Measurements from ENCODE around the gene PRPF4.

Gene PRPF4

DNA sequence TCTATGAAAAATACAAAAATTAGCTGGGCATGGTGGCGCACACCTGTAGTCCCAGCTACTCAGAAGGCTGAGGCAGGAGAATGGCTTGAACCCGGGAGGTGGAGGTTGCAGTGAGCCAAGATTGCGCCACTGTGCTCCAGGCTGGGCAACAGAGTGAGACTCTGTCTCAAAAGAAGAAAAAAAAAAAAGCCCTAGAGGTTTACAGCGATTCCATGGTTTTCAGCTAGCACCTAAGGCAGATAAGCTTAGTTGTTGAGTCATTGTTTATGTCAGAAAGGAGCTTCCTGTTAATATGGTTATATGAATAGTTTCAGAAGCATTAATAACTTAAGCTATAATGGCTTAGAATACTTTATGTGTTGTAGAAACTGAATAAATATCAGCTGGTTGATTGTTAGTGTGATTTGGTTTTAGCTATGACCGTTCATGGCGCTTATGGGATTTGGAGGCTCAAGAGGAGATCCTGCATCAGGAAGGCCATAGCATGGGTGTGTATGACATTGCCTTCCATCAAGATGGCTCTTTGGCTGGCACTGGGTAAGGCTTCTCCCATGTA lies 14.7 kb downstream of the PRPF4 start:
- no peak for TF ChIP-seq POLR2AphosphoS5 (IDR thresholded peaks at IDR 0.05; ENCODE audit: low read depth, low read length)
- TF ChIP-seq, protein P1, sequence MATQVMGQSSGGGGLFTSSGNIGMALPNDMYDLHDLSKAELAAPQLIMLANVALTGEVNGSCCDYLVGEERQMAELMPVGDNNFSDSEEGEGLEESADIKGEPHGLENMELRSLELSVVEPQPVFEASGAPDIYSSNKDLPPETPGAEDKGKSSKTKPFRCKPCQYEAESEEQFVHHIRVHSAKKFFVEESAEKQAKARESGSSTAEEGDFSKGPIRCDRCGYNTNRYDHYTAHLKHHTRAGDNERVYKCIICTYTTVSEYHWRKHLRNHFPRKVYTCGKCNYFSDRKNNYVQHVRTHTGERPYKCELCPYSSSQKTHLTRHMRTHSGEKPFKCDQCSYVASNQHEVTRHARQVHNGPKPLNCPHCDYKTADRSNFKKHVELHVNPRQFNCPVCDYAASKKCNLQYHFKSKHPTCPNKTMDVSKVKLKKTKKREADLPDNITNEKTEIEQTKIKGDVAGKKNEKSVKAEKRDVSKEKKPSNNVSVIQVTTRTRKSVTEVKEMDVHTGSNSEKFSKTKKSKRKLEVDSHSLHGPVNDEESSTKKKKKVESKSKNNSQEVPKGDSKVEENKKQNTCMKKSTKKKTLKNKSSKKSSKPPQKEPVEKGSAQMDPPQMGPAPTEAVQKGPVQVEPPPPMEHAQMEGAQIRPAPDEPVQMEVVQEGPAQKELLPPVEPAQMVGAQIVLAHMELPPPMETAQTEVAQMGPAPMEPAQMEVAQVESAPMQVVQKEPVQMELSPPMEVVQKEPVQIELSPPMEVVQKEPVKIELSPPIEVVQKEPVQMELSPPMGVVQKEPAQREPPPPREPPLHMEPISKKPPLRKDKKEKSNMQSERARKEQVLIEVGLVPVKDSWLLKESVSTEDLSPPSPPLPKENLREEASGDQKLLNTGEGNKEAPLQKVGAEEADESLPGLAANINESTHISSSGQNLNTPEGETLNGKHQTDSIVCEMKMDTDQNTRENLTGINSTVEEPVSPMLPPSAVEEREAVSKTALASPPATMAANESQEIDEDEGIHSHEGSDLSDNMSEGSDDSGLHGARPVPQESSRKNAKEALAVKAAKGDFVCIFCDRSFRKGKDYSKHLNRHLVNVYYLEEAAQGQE (IDR thresholded peaks at IDR 0.05; ENCODE audit: insufficient read depth in 1 of 2, low read depth in 2 of 2, low read length in 2 of 2): no peak

DNA sequence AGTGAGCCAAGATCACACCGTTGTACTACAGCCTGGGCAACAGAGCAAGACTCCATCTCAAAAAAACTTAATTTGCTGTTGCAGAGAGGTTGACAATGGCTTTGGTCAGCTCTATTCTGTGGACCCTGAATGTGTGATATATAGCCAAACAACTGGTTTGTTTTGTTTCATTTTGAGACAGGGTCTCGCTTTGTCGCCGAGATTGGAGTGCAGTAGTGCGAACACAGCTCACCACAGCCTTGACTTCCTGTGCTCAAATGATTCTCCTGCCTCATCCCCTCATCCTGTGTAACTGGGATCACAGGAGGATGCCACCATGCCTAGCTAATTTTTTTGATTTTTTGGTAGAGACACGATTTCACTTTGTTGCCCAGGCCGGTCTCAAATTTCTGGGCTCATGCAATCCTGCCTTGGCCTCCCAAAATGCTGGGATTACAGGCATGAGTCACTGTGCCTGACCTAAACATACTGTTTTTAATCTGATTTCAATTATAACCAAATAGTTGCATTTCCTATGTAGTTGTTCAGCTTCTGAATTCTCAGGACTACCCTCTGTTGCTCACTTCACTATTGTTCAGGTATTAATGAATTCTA lies 17.9 kb downstream of the PRPF4 start:
- TF ChIP-seq FOXP2 (optimal IDR thresholded peaks at IDR 0.05; ENCODE audit: borderline replicate concordance, extremely low read depth, extremely low read length, insufficient read depth): no peak
- TF ChIP-seq POLR2AphosphoS5 (IDR thresholded peaks at IDR 0.05; ENCODE audit: low read depth, low read length): no peak
- TF ChIP-seq SIN3A (IDR thresholded peaks at IDR 0.05; ENCODE audit: borderline replicate concordance, insufficient read depth, low read length): no peak
- no peak for TF ChIP-seq TAF1 (IDR thresholded peaks at IDR 0.05; ENCODE audit: borderline replicate concordance, insufficient read depth, low read length)
- TF ChIP-seq, protein P1 (IDR thresholded peaks at IDR 0.05; ENCODE audit: insufficient read depth in 1 of 2, low read depth in 2 of 2, low read length in 2 of 2): no peak

DNA sequence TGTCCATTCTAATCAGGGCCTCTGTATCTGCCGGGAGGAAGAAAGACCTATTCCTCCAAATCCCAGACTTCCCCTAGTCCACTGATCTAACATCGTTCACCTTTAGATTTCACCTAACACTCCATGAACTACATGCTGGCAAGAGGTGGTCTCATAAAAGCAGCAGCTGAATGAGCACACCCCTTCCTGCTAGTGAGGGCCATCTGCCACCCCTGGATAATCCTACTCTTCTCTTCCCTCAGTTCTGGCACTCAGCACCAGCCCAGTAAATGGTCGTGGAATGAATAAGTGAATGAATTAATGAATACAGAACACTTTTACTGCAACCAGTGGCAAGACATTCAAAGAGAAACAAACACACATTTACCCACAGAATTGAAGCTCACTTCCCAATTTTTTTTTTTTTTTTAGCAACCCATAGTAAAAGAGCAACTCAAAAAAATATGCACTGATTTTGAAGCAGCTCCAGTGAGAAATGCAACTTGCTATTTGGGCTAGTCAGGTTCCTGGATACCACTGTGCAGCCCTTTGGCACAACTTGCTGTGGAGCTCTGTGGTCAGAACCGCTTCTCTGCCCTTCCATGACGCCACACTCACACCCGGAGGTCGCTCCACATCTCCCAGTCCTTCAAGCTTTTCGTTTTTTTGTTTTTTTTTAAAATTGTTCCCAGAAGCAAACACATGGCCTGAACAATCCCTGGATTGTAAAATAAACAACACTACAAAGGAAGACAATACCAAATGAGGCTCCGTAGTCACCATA lies 21.5 kb downstream of the PRPF4 start:
- TF ChIP-seq FOXP2 (optimal IDR thresholded peaks at IDR 0.05; ENCODE audit: borderline replicate concordance, extremely low read depth, extremely low read length, insufficient read depth): no peak
- TF ChIP-seq, protein P1 (IDR thresholded peaks at IDR 0.05; ENCODE audit: insufficient read depth in 1 of 2, low read depth in 2 of 2, low read length in 2 of 2): no peak
- no peak for TF ChIP-seq POLR2AphosphoS5 (IDR thresholded peaks at IDR 0.05; ENCODE audit: low read depth, low read length)
- TF ChIP-seq TAF1 (IDR thresholded peaks at IDR 0.05; ENCODE audit: borderline replicate concordance, insufficient read depth, low read length): no peak
- TF ChIP-seq SIN3A (IDR thresholded peaks at IDR 0.05; ENCODE audit: borderline replicate concordance, insufficient read depth, low read length): no peak

DNA sequence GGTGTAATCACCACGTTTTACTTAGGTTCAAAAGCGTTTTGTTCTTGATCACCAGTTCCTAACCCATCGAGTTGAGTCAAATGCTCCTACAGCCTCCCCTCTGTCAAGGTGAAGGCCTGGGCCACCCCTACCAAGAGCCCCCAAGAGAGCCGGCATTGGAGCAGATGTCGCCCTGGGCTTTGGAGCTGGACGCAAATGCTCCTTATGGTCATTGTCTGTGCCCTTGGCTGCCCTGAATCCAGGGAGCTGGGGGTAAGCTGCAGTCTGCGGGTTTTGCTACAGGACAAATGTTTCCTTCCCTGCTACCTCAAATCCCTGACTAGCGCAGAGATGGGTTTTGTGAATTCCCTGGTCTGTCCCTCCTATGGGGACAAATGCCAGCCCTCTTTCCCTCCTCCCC lies 22.9 kb downstream of the PRPF4 start:
- TF ChIP-seq, protein P1 (IDR thresholded peaks at IDR 0.05; ENCODE audit: insufficient read depth in 1 of 2, low read depth in 2 of 2, low read length in 2 of 2): no peak
- TF ChIP-seq FOXP2 (optimal IDR thresholded peaks at IDR 0.05; ENCODE audit: borderline replicate concordance, extremely low read depth, extremely low read length, insufficient read depth) (no peak), SIN3A (IDR thresholded peaks at IDR 0.05; ENCODE audit: borderline replicate concordance, insufficient read depth, low read length) (no peak), TAF1 (IDR thresholded peaks at IDR 0.05; ENCODE audit: borderline replicate concordance, insufficient read depth, low read length) (no peak), POLR2AphosphoS5 (IDR thresholded peaks at IDR 0.05; ENCODE audit: low read depth, low read length) (no peak)
